GM19372 (cell line): Measurements from ENCODE around the gene SHANK3.

Experiments
- ATAC-seq: cut with Tn5 transposase; IDR thresholded peaks from one replicate; pipeline ENCODE4 v1.9.1; 2021; ENCODE audit warnings: mild to moderate bottlenecking, low read depth, moderate library complexity; ENCODE audit not compliant: unreplicated experiment

The SHANK3 gene

DNA sequence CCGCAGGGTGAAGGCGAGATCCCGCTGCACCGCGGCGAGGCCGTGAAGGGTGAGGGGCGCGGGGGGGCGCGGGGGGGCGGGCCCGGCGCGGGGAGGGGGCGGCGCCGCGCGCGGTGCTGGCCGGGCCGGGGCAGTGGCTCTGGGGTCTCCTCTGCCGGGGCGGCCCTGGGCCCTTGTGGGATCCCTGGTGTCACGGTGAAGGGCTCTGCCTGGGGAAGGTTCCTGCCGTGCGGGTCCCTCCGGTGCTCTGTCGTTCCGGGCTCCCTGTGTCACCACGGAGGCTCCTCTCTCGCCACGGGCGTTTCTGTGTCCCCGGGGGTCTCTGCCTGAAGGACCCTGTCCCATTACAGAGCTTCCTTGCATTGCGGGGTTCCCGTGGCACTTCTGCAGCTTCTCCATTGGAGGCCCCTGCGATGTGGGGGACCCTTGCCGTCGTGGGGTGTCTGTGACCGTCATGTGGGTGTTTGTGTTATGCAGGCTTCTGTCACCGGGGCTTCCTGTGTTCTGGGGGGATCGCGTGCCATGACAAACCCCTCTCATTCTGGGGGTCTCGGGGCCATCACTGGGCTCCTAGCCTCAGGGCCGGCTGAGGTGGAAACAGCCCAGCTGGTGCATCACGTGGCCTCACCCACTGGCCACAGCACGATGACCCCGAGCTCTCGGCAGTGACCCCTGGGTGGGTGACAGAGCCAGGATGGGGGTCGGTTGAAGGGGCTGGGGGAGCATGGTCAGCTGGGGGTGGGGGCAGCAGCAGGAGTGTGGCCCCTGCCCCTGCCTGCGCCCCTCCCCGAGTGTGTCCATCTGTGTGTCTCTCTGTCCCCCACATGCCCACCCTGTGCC, 25.3 kb downstream of the SHANK3 start:
- no peak for ATAC-seq

DNA sequence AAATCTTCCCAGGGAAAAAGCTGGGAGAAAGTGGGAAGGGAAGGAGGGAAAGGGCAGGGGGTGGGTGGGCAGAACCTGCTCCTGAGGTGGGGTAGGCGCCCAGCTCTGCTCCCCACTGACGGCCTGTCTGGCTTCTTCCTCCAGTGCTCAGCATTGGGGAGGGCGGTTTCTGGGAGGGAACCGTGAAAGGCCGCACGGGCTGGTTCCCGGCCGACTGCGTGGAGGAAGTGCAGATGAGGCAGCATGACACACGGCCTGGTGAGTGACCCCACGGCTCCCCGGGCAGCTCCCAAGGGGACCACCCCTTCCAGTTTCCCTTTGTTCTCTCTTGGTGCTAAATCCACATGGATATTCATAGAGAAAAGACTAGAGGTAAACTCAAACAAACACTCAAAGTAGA, 25.9 kb downstream of the SHANK3 start:
- no peak for ATAC-seq

DNA sequence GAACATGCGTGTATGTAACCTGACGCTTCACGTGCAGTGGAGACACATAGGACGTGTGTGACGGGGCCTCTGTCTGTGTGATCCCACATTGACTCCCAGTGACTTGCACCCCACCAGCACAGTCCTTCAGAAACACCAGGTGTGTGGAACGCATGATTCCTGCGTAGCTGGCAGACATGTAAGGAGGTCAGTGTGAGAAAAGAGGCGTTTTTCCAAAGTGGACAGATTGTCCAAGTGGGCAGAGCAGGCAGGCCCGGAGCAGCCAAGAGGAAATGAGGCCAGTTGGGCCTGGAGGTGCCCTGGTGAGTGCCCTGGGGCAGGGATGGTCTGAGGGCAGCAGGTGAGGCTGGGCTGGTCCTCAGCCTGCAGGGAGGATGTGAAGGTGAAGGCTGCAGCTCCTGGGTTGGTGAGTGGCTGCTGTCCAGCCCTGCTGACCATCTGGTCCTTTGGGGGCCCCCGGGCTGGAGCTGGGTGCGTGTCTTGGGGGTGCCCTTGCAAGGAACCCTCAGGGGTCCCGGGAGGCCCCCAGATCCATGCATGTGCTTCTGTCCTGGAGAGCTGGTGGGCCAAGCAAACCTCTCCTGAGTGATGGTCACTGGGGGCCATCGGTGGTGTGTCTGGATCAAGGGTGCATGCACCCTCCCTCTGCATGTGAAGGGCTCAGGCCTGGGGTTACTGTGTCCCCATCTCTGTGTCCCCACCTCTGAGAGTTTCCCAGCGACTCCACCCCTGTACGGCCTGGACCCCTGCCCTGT, 26.6 kb downstream of the SHANK3 start:
- no peak for ATAC-seq

DNA sequence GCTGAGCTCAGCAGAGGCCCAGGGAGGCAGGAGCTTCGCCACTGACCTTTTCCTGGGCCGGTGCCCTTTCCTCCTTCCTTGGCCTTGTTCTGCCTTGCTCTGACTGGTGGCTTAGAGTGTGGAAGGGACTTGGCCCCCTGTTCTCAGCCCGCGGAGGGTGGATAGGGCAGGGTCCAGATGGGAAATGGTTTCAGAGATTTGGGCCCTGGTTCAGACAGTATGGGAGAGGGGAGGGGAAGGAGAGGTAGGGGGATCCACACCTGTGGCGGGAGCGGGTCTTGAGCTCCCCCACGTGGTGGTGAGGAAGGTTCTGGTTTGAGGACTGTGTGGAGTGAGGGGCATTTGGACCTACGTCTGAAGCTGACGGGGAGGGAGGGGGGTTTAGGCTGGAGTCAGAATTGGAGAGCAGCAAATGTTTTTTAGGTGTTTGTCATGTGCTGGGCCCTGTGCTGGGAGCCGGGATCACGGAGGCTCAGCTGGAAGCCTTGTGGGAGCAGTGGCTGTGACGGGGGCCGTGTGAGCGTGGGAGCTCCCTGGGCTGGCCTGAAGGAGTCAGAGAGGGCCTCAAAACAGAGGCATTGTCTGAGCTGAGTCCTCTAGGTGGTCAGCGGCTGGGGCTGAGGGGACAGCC, 27.2 kb downstream of the SHANK3 start:
- no peak for ATAC-seq

DNA sequence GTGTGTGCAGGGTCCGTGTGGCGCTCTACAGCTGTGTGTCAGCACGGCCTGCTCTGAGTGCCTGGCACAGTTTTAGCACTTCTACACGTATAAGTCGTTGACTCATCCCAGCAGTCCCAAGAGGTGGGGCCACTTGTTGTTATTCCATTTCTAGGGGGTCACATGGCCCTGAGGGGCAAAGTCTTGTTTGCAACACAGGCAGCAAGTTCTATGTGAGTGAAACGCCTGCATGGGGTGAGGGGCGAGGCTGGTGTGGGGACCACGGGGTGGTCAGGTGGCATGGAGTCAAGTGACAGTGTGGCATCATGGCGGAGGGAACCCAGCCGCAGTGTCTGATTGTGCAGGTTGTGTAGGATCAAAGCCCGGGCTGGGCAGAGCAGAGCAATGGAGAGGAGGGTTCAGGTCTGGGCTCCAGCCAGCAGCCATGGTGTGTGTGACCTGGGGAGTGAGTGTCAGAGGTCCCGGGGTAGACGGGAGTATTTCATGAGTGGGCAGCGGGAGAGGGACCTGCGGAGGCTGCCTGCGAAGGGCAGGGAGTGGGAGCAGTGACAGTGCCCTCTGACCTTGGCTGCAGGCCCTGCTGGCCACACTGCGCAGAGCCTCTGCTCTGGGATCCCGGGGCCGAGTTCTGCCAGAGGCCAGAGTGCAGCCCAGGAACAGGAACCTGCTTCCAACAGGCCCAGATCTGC, 27.9 kb downstream of the SHANK3 start:
- no peak for ATAC-seq

DNA sequence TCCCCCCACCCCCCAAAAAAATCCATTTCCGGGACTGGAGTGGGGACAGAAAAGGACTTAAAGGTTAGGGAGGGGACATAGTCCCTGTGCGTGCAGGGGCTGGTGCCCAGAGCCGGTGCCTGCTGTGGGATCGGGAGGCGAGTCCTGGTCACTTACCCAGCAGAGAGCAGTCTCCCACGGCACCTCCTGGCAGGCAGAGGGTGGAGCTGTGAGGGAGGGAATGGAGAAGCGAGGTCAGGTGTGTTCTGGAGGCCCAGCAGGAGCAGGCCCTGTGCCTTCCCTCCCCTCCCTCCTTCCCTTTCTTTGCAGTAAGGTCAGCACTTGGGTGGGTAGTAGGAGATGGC, 28.4 kb downstream of the SHANK3 start:
- ATAC-seq, result no peak

DNA sequence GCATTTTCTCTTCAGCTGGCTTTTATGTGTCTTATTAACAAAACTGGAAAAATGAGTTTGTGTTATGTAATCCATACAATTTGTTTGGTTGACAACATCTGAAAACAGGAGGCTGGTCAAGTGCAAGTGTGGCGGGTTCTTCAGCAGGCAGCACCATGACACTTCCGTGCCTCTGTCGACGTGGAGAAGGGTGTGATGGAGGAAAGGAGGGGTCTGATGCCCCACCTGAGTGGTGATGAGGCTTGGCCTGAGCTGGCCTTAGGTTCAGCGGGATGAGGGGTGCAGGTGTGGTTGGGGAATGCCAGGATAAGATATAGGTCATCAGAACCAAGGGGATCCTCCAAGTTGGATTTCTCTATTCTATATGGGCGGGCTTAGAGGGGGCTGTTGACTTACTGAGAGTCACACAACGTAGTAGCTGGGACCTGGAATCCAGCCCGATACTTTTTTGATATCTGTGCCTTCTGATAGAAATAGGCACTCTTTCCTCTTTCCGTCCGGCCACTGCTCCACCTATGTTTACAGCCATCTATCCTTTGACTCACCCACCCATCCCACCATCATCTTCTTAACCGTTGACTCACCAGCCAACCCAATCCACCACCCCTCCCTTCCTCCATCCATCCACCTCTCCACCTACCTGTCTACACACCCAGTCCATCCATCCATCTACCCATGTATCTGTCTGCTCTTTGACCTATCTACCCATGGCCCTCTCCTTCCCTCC, 29.0 kb downstream of the SHANK3 start:
- no peak for ATAC-seq

DNA sequence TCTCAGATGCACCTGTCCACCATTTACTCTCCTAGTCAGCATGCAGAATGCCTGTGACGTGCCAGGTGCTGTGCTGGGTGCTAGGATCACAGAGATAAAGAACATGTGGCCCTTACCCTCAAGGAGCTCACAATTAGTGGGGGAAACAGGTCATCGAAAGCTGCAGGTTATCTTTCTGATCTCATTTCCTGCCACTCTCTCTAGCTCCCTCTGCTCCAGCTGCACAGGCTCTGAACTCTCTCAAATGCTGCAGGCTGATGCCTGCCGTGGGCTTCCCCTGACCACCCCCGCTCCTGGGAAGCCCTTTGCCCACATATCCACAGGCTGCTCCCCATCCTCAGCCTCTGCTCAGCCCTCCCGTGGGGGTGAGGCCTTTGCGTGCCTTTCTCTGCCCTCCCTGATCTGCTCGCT, 29.6 kb downstream of the SHANK3 start:
- ATAC-seq, result no peak

DNA sequence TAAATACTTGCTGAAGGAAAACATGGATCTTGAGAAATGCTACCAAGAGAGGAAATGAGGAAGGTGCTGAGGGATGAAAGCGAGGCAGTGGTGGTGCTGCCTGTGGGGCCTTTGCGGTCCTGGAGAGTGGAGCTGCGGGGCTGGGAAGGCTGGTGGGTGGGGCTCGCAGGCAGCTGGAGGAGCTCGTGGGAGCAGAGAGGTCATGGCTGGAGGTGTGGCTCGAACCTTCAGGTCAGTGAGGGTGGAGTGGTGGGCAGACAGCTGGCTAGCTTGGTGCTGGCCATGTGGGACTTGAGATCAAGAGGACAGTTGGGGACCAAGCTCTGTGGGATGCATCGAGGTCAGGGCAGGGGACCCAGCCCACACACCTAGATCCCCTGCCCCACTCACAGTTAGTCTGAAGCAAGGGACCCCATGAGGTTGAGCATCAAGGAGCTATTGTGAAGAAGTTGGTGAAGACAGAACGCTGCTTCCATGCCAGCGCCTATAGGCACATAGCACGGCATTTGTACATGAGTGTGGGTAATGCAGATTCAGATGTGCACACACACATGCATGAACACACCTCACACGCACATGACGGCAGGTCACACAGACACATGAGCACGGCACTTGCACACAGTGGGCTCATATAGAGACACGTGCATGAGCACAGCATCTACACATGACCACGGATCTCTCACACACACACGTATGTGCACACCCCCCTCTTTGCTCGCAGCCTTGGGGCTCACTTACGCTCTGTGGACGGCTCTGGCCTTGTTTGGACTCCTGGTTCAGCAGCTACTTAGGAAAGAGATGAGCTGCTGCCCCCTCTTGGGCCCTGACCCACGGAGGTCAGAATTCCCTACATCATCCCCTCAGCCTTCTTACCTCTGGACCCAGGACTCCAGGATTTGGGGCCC, 30.4 kb downstream of the SHANK3 start:
- ATAC-seq, result no peak

DNA sequence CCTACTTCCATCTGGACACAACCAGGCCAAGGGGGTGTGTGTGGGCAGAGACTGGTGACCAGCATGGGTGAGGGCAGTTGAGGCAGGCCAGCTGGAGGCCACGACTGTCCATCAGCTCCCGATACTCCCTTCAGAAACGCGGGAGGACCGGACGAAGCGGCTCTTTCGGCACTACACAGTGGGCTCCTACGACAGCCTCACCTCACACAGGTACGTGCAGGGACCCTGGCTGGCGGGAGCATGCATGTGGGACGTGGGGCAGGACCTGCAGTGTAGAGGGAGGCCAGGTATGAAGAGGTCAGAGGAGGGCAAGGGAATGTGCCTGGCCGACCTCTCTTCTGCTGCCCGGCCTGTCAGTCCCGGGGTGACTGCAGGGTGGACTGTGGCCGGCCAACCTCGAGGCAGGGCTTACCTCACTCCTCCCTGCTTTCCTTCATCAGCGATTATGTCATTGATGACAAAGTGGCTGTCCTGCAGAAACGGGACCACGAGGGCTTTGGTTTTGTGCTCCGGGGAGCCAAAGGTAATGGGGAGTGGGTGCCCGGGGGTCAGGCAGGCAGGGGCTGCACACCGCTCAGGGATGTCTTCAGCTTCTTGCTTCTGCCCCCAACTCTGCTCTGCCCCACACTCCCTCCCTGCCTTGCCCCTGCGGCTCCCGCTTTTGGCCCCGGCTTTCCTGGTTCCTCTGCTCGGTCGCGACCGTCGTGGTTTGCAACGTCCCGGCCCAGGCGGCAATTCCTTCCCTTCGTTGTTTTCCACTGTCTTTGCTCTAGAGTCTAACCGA, 31.3 kb downstream of the SHANK3 start:
- ATAC-seq, result no peak

DNA sequence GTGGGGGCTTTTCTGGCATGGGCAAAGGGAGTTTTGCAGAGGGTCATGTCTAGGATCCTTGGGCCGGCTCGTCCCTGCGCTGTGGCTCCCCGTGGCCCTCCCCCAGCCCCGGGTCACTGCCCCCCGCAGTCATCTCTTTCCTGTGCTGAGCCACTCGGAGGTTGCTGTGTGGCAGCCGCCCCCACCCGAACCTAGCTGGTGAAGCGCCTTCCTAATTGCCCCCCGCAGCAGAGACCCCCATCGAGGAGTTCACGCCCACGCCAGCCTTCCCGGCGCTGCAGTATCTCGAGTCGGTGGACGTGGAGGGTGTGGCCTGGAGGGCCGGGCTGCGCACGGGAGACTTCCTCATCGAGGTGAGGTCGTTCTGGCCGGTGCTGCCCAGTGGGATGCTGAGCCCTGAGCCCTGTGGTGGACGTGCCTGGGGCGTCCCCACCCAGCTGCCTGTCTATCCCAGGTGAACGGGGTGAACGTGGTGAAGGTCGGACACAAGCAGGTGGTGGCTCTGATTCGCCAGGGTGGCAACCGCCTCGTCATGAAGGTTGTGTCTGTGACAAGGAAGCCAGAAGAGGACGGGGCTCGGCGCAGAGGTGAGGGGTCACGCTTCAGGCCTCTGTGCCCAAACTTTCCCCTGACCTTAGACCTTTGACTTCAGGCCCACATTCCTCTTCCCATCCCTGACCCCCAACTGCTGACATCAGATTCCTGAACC, 32.0 kb downstream of the SHANK3 start:
- ATAC-seq, result no peak

DNA sequence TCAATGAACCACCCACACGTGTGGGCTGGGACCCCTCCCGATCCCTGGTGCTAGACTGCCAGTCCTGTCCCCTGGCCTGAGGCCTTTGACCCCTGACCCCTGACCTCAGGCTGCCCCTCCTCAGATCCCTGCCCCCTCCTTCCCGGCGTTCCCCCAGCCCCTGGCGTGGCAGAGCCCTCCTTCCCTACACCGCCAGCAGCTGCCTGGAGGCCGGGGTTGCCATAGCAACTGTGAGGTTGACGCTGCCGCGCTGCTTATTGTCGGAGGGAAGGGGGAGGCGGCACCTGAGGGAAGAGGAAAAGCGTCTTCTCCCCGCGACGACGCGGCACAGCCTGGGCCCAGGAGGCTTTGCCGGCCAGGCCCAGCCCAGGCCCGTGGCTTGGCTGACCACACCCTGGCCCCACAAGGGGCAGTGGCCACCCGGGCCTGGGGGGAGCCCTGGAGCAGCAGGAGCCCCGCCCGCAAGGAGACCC, 32.6 kb downstream of the SHANK3 start:
- ATAC-seq, result no peak

DNA sequence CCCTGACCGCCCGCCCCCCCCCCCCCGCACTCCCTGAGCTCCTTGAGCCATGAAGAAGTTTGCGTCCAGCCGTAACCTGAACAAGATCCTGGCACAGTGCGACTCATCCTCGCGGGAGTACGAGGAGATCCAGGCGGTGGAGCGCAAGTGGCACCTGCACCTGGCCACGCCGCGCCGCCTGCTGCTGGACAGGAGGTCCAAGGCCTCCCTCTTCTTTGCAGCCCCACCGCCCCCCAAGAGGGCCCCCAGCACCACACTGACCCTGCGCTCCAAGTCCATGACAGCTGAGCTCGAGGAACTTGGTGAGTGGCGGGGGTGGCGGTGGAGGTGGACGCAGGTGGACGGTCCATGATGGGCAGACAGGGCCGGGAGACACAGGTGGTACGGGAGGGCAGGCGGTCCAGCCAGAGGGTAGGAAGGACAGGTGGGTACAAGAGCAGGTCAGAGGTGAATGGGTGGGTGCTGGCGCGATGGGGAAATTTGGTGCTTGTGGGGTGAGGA, 33.3 kb downstream of the SHANK3 start:
- no peak for ATAC-seq

DNA sequence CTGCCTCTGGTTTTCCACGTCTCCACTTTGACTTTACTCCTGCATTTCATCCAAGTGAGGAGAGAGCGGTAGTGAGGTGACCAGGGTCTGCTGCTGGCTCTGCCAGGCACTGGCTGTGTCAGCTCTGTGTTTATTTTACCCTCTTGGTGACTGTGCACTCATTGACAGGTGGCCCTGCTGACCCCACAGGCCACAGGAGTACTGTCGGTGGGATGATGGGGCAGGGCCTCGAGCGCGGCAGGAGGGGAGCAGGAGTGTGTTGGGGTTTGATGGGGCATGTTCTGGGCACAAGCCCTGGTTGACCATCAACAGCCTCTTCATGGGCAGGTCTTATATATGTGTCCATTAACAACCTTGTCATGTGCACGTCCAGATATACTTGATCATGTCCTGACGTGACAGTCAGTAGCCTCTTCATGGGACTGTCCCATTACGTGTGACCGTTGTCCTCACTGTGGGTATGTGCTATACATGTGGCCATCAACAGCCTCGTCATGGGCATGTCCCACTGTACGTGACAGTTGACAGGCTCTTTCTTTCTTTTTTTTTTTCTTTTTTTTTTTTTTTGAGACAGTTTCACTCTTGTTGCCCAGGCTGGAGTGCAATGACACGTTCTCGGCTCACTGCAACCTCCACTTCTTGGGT, 34.0 kb downstream of the SHANK3 start:
- no peak for ATAC-seq

DNA sequence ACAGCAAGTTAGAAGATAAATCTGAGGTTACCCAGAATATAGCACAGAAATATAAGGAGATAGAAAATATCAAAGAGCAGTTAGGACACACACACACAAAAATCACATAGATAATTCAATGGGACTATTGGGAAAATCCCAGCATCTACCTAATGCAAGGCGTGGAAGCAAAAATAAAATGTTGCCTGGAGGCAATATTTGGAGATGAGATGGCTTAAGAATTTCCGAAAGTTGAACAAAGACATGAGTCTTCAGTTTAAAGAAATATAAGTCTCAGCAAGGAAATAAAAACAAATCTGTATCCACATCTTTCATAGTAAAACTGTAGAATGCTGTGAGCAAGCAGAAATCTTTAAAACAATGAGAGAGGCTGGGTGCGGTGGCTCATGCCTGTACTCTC, 35.9 kb downstream of the SHANK3 start:
- no peak for ATAC-seq

DNA sequence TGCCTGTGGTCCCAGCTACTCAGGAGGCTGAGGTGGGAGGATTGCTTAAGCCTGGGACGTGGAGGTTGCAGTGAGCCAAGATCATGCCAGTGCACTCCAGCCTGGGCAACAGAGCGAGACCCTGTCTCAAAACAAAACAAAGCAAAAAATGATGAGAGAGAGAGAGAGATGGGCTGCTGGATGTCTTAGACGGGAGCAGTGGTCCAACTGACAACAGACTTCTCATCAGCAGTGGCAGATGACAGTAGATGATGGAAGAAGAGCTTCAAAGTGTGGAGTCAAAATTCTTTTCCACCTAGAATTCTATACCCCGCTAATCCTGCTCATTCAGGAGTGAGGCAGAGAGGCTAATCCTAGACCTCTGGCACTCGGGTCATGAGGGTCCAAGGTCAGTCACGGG, 36.4 kb downstream of the SHANK3 start:
- no peak for ATAC-seq

DNA sequence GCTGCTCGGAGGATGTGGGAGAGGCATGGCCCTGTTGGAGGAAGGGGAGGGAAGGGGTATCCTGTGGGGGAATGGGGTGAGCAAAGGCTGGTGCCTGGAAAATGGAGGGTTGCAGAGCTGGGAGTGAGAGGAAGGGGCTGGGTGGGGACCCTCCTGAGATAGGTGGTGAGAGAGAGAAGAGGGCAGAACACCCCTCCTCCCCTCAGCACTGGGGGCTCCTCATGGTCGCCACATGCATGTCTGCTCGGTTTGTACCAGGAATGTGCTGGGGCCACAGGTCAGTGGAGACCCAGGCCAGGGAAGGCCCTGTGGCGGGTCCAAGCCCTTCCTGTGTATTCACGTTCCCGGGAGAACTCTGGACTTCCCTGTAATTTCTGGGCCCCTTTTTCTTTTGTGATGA, 37.6 kb downstream of the SHANK3 start:
- ATAC-seq, result no peak
